Esophagus squamous epithelium (tissue), 4 donors: Measurements from ENCODE around the gene ENTPD5.

Experiments used
- CTCF ChIP-seq, 6 experiments: fragments of 450-650 bp in 4 of 6; fragments of 200-600 bp in 2 of 6; sonication (generic) in 2 of 6; IDR thresholded peaks; one replicate each; pipeline ENCODE4 v1.5.1; 2016 to 2019; ENCODE audit warnings: antibody characterized with exemption in 6 of 6, mild to moderate bottlenecking in 4 of 6, moderate library complexity in 4 of 6
- POLR2A ChIP-seq, 4 donors: fragments of 450-650 bp; IDR thresholded peaks; one replicate each; pipeline ENCODE4 v1.6.1; 2017; ENCODE audit warnings: antibody characterized with exemption in 4 of 4, mild to moderate bottlenecking in 4 of 4, moderate library complexity in 3 of 4

GRCh38 chr14:74019408-74020137 lies 485 bp upstream of the ENTPD5 start:
- no peak for TF ChIP-seq POLR2A (IDR thresholded peaks at IDR 0.05)
- no peak for TF ChIP-seq CTCF (IDR thresholded peaks at IDR 0.05)
